HCT116 (cell line): ENCODE measurements around the gene CUEDC1. TPM values are rescaled to one million over a fixed set of nuclear protein-coding genes. Genes with fewer than 3 reads are reported as not detected.

Source experiments
- ATAC-seq: fragments of 200-7000 bp; cut with Tn5 transposase; 2 replicates; pipeline ENCODE4 v1.9.1; 2020; ENCODE audit warnings: mild to moderate bottlenecking, moderate library complexity
- BruUV-seq: library from RNA; stranded (reverse); fragments of 400-500 nt; replicated peaks from 2 replicates; lab custom pipeline; 2021; lab: Mats Ljungman, UMichigan
- CTCF ChIA-PET: fragments of 300-600 bp; sonication (Branson Sonifier 250); formaldehyde crosslinking; loops from one replicate; lab custom pipeline; 2021; ENCODE audit warnings: antibody characterized with exemption; lab: Charles Lee
- POLR2A ChIA-PET: fragments of 300-600, 350-600 bp; sonication (Branson Sonifier 250); formaldehyde crosslinking; loops from one replicate; lab custom pipeline; 2021; ENCODE audit warnings: antibody characterized with exemption; lab: Charles Lee
- RAD21 ChIA-PET, 2 experiments: fragments of 300-600 bp; sonication (Branson Sonifier 250); formaldehyde crosslinking; loops; one replicate each; lab custom pipeline; 2023; ENCODE audit warnings: low total read pairs in 2 of 2; ENCODE audit not compliant: uncharacterized antibody in 2 of 2, unreplicated experiment in 2 of 2, low non-redundant PET in 1 of 2; lab: Charles Lee
- DNase-seq: peaks from one replicate; pipeline ENCODE4 v3.0.0-alpha.2; 2010; ENCODE audit warnings: low read depth, low spot score
- H2AFZ ChIP-seq: fragments of 200-600 bp; shearing (Covaris generic), sonication (generic); 2 replicates; pipeline ENCODE4 v1.6.1; 2017; ENCODE audit warnings: low read depth, mixed run types, mixed read lengths, antibody characterized with exemption, low read length; ENCODE audit not compliant: poor library complexity, severe bottlenecking
- H3K27ac ChIP-seq: 2 replicates; pipeline ENCODE4 v1.5.1; 2012; ENCODE audit warnings: low read depth, low read length
- H3K27me3 ChIP-seq: fragments of 200-600 bp; sonication (generic); 2 replicates; pipeline ENCODE4 v1.6.1; 2016; ENCODE audit warnings: mixed run types, low read length, mixed read lengths; ENCODE audit not compliant: insufficient read depth
- H3K36me3 ChIP-seq, 2 experiments: fragments of 200-500 bp in 1 of 2; fragments of 200-600 bp in 1 of 2; sonication (Bioruptor generic) in 1 of 2; sonication (generic) in 1 of 2; 2 replicates each; pipeline versions ENCODE4 v1.5.1 to v1.6.1; 2014 to 2016; ENCODE audit warnings: low read length in 2 of 2, inconsistent platforms in 1 of 2, mixed read lengths in 1 of 2, mixed run types in 1 of 2; ENCODE audit not compliant: insufficient read depth in 2 of 2, control insufficient read depth in 1 of 2
- H3K4me1 ChIP-seq, 2 experiments: fragments of 200-600 bp in 1 of 2; sonication (generic) in 1 of 2; 2 replicates each; pipeline versions ENCODE4 v1.5.1 to v1.6.1; 2012 to 2017; ENCODE audit warnings: low read length in 2 of 2, inconsistent platforms in 1 of 2, mild to moderate bottlenecking in 1 of 2, mixed read lengths in 1 of 2, mixed run types in 1 of 2, moderate library complexity in 1 of 2; ENCODE audit not compliant: insufficient read depth in 2 of 2, control insufficient read depth in 1 of 2
- H3K4me2 ChIP-seq: fragments of 200-600 bp; sonication (generic); 2 replicates; pipeline ENCODE4 v1.6.1; 2017; ENCODE audit warnings: mixed run types, low read length, mixed read lengths
- H3K4me3 ChIP-seq, 2 experiments: fragments of 200-600 bp in 1 of 2; sonication (generic) in 1 of 2; replicated peaks in 1 of 2; 2 replicates each; pipeline ENCODE4 v1.5.1; 2011 to 2016; ENCODE audit warnings: low read length in 2 of 2, control low read depth in 1 of 2, low read depth in 1 of 2, mild to moderate bottlenecking in 1 of 2, mixed read lengths in 1 of 2, mixed run types in 1 of 2
- H3K79me2 ChIP-seq: fragments of 200-600 bp; sonication (generic); 2 replicates; pipeline ENCODE4 v1.6.1; 2017; ENCODE audit warnings: mild to moderate bottlenecking, mixed run types, low read length, moderate library complexity, mixed read lengths; ENCODE audit not compliant: insufficient read depth
- H3K9ac ChIP-seq: fragments of 200-600 bp; sonication (generic); 2 replicates; pipeline ENCODE4 v1.6.1; 2016; ENCODE audit warnings: low read length, mixed read lengths
- H3K9me2 ChIP-seq: fragments of 200-600 bp; sonication (generic), shearing (Covaris generic); 2 replicates; pipeline ENCODE4 v1.6.1; 2017; ENCODE audit warnings: mixed run types, mild to moderate bottlenecking, moderate library complexity; ENCODE audit not compliant: insufficient read depth
- H3K9me3 ChIP-seq, 2 experiments: fragments of 200-500 bp in 1 of 2; fragments of 200-600 bp in 1 of 2; sonication (Bioruptor generic) in 1 of 2; sonication (generic) in 1 of 2; 2 replicates each; pipeline ENCODE4 v1.6.1; 2014 to 2017; ENCODE audit warnings: low read length in 2 of 2, mixed read lengths in 2 of 2, inconsistent platforms in 1 of 2, low read depth in 1 of 2, mild to moderate bottlenecking in 1 of 2, mixed run types in 1 of 2, moderate library complexity in 1 of 2; ENCODE audit not compliant: control insufficient read depth in 1 of 2, insufficient read depth in 1 of 2
- H4K20me1 ChIP-seq: fragments of 200-600 bp; sonication (generic), shearing (Covaris generic); 2 replicates; pipeline ENCODE4 v1.6.1; 2017; ENCODE audit warnings: mixed run types, mild to moderate bottlenecking, moderate library complexity; ENCODE audit not compliant: insufficient read depth
- JUND ChIP-seq: IDR thresholded peaks from 2 replicates; pipeline ENCODE4 v1.6.1; 2012
- SRF ChIP-seq: IDR thresholded peaks from 2 replicates; pipeline ENCODE4 v1.6.1; 2012; ENCODE audit warnings: low read depth
- ZBTB33 ChIP-seq: IDR thresholded peaks from 2 replicates; pipeline ENCODE4 v1.6.1; 2011; ENCODE audit warnings: mild to moderate bottlenecking, low read length, moderate library complexity; ENCODE audit not compliant: insufficient replicate concordance; ENCODE audit errors: extremely low read depth
- intact Hi-C: fragments of 100-400 bp; cut with micrococcal nuclease; formaldehyde crosslinking; loops from 2 replicates; pipeline ENCODE4 v1.10.0; 2022
- total RNA-seq: library from RNA; stranded (reverse); gene quantifications from one replicate; pipeline ENCODE4 v1.2.1, GENCODE V29; 2021; ENCODE audit not compliant: unreplicated experiment
- TF ChIP-seq, protein P1 (sequence below), 3 experiments: fragments of 200-600 bp in 1 of 3; sonication (generic) in 1 of 3; IDR thresholded peaks in 2 of 3; conservative IDR thresholded peaks in 1 of 3; 2 replicates each; pipeline ENCODE4 v1.5.1; 2012 to 2017; ENCODE audit warnings: low read depth in 2 of 3, low read length in 2 of 3, antibody characterized with exemption in 1 of 3, borderline replicate concordance in 1 of 3, control low read depth in 1 of 3, mild to moderate bottlenecking in 1 of 3, mixed read lengths in 1 of 3, mixed run types in 1 of 3, moderate library complexity in 1 of 3; ENCODE audit not compliant: insufficient read depth in 1 of 3

CUEDC1 gene
- total RNA-seq, 1 experiment from 2014 or later = 60.2 TPM

GRCh38 chr17:57874058-57874419 lies 81.2 kb downstream of the CUEDC1 start:
- POLR2A ChIA-PET = interaction anchor here (1.1 kb wide), 1 partner anchor 125 kb away, joined by 3 read pairs; no protein-coding TSS in a partner anchor
- peak overlapping the region; percentile 1; the same call in 1 of the 2 replicates for H3K27ac ChIP-seq
- no peak overlapping the region for H3K4me3 ChIP-seq
- no peaks in the 10 kb centered on the region for H3K9me3 ChIP-seq
- 0 out of 2 replicates have a peak overlapping the region, but pooled peaks have one; percentile 86 for H3K4me2 ChIP-seq
- DNase-seq = no peak
- H3K27me3 ChIP-seq = no peaks in the 10 kb centered on the region
- no peaks in the 10 kb centered on the region for H3K9me2 ChIP-seq
- CTCF ChIA-PET = interaction anchor here (1.3 to 4.3 kb wide), 4 partner anchors 15 to 127 kb away, joined by 3 to 28 read pairs (median 7); no protein-coding TSS in a partner anchor
- no TSS peak for BruUV-seq
- no peak overlapping the region for H2AFZ ChIP-seq
- no peaks in the 10 kb centered on the region for H4K20me1 ChIP-seq
- ATAC-seq = no peak
- peaks cover 2 to 41% of the 10 kb centered on the region in 2 experiments; a peak in 2 of 4 replicates for H3K36me3 ChIP-seq
- intact Hi-C loops = no loop called here
- RAD21 ChIA-PET = interaction anchor here in 1 of 2 experiments (0.6 to 1.9 kb wide), 3 partner anchors 13 to 217 kb away, joined by 3 to 6 read pairs (median 3); no protein-coding TSS in a partner anchor
- peak overlapping the region; percentile 72 for H3K9ac ChIP-seq
- H3K79me2 ChIP-seq = peaks cover 4% of the 10 kb centered on the region; the same call in 1 of the 2 replicates
- TF ChIP-seq, protein P1, sequence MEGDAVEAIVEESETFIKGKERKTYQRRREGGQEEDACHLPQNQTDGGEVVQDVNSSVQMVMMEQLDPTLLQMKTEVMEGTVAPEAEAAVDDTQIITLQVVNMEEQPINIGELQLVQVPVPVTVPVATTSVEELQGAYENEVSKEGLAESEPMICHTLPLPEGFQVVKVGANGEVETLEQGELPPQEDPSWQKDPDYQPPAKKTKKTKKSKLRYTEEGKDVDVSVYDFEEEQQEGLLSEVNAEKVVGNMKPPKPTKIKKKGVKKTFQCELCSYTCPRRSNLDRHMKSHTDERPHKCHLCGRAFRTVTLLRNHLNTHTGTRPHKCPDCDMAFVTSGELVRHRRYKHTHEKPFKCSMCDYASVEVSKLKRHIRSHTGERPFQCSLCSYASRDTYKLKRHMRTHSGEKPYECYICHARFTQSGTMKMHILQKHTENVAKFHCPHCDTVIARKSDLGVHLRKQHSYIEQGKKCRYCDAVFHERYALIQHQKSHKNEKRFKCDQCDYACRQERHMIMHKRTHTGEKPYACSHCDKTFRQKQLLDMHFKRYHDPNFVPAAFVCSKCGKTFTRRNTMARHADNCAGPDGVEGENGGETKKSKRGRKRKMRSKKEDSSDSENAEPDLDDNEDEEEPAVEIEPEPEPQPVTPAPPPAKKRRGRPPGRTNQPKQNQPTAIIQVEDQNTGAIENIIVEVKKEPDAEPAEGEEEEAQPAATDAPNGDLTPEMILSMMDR (IDR thresholded peaks at IDR 0.05 in 2 of 3, conservative IDR thresholded peaks at IDR 0.05 in 1 of 3; ENCODE audit: borderline replicate concordance in 1 of 3, insufficient read depth in 1 of 3, low read depth in 2 of 3, low read length in 2 of 3) = no peak
- TF ChIP-seq SRF (no peak), JUND (no peak)
- H3K4me1 ChIP-seq = peaks cover 71 to 98% of the 10 kb centered on the region in 2 experiments

- Histone ChIP-seq H3K9ac (no peak overlapping the region; the same call in 1 of the 2 replicates), H3K27me3 (no peaks in the 10 kb centered on the region), H3K4me2 (peak overlapping the region; percentile 13), H2AFZ (no peak overlapping the region), H3K4me3 (no peak overlapping the region), H3K4me1 (peaks cover 71 to 98% of the 10 kb centered on the region in 2 experiments), H3K79me2 (peaks cover 4% of the 10 kb centered on the region; the same call in 1 of the 2 replicates), H3K27ac (peak overlapping the region; percentile 1; the same call in 1 of the 2 replicates), H3K9me3 (no peaks in the 10 kb centered on the region), H4K20me1 (no peaks in the 10 kb centered on the region), H3K36me3 (peaks cover 2 to 41% of the 10 kb centered on the region in 2 experiments; a peak in 2 of 4 replicates), H3K9me2 (no peaks in the 10 kb centered on the region)
- BruUV-seq = no TSS peak
- DNase-seq (no peak), ATAC-seq (no peak)
- POLR2A ChIA-PET = interaction anchor here (1.1 kb wide), 1 partner anchor 126 kb away, joined by 3 read pairs; no protein-coding TSS in a partner anchor
- RAD21 ChIA-PET = no interaction called here
- no peak for TF ChIP-seq ZBTB33
- intact Hi-C loops = no loop called here
- CTCF ChIA-PET = interaction anchor here (4.3 kb wide), 1 partner anchor 14 kb away, joined by 28 read pairs; no protein-coding TSS in a partner anchor
Observed at GRCh38 chr17:57873261-57874057, 81.8 kb downstream of the CUEDC1 start.
